Mesothelial cell of epicardium (in vitro differentiated cells): Measurements from ENCODE around the gene RALGPS2. TPM values are rescaled to one million over a fixed set of nuclear protein-coding genes. Genes with fewer than 3 reads are reported as not detected.

Experiments used
- DNase-seq, 2 experiments: peaks; one replicate each; pipeline ENCODE4 v3.0.0; 2021; ENCODE audit warnings: low spot score in 2 of 2; ENCODE audit not compliant: unreplicated experiment in 2 of 2
- H3K27ac Mint-ChIP-seq: 2 replicates; pipeline ENCODE4 v1.8.0; 2021; ENCODE audit warnings: mixed read lengths
- H3K27me3 Mint-ChIP-seq: 2 replicates; pipeline ENCODE4 v1.8.0; 2021; ENCODE audit warnings: low read depth, mixed read lengths
- H3K36me3 Mint-ChIP-seq: 2 replicates; pipeline ENCODE4 v1.8.0; 2021; ENCODE audit warnings: mixed read lengths
- H3K4me1 Mint-ChIP-seq: 2 replicates; pipeline ENCODE4 v1.8.0; 2021; ENCODE audit warnings: mixed read lengths
- H3K4me3 Mint-ChIP-seq: 2 replicates; pipeline ENCODE4 v1.8.0; 2021; ENCODE audit warnings: mild to moderate bottlenecking, moderate library complexity, mixed read lengths
- H3K9me3 Mint-ChIP-seq: 2 replicates; pipeline ENCODE4 v1.8.0; 2021; ENCODE audit warnings: mixed read lengths
- total RNA-seq: library from RNA; stranded (reverse); gene quantifications from 3 replicates; pipeline ENCODE4 v1.2.1, GENCODE V29; 2021
- TF ChIP-seq, protein P1 (sequence below): fragments of 200-600 bp; sonication (generic); IDR thresholded peaks from one replicate; pipeline ENCODE4 v1.5.0; 2021; ENCODE audit warnings: antibody characterized with exemption; ENCODE audit not compliant: unreplicated experiment

The RALGPS2 gene
- total RNA-seq, 1 donor from 2014 or later: 50.9 TPM

DNA sequence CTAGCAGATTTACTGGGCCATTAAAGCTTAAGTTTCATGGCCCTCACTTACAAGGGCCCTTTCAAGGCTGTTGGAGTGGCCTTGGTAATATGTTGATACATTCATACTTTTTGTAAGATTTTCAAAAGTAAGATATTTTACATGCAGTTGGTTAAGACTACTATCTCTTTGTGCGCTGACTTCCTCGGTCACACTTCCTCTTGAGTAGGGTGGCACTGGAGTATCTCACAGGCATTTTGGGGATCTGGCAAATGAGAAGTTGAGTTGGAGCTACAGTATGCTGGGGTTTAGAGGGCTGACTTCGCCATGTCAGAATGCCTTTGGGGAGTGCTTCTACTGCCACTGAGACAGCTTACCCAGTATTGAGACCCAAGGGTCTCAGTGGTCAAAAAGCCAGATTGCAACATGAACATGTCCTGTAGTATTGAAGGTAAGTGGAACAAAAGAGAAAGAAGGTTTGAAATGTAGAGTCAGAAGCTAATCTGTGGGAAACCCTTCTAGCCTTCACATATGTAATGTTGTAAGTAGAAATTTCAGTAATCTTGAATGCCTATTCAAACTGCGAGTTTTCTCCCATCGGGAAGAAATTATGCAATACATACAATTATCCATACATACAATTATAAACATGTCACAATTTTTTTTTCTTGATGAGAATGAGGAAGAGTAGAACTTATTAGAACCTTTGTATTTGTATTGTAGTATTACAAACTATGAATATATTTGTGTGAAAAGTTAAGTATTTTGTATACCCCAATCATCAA lies 32.3 kb upstream of the RALGPS2 start:
- TF ChIP-seq, protein P1, sequence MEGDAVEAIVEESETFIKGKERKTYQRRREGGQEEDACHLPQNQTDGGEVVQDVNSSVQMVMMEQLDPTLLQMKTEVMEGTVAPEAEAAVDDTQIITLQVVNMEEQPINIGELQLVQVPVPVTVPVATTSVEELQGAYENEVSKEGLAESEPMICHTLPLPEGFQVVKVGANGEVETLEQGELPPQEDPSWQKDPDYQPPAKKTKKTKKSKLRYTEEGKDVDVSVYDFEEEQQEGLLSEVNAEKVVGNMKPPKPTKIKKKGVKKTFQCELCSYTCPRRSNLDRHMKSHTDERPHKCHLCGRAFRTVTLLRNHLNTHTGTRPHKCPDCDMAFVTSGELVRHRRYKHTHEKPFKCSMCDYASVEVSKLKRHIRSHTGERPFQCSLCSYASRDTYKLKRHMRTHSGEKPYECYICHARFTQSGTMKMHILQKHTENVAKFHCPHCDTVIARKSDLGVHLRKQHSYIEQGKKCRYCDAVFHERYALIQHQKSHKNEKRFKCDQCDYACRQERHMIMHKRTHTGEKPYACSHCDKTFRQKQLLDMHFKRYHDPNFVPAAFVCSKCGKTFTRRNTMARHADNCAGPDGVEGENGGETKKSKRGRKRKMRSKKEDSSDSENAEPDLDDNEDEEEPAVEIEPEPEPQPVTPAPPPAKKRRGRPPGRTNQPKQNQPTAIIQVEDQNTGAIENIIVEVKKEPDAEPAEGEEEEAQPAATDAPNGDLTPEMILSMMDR: no peak
- H3K4me3 Mint-ChIP-seq: no peak overlapping the region
- peaks cover 7% of the 10 kb centered on the region for H3K9me3 Mint-ChIP-seq
- H3K27me3 Mint-ChIP-seq: no peaks in the 10 kb centered on the region
- H3K36me3 Mint-ChIP-seq: no peaks in the 10 kb centered on the region
- DNase-seq: no peak
- no peaks in the 10 kb centered on the region for H3K4me1 Mint-ChIP-seq
- H3K27ac Mint-ChIP-seq: no peak overlapping the region

- peaks cover 7% of the 10 kb centered on the region for H3K9me3 Mint-ChIP-seq
- no peaks in the 10 kb centered on the region for H3K36me3 Mint-ChIP-seq
- H3K27ac Mint-ChIP-seq: no peak overlapping the region
- H3K4me3 Mint-ChIP-seq: no peak overlapping the region
- H3K27me3 Mint-ChIP-seq: no peaks in the 10 kb centered on the region
- H3K4me1 Mint-ChIP-seq: no peaks in the 10 kb centered on the region
- TF ChIP-seq, protein P1: no peak
- no peak for DNase-seq
Measured at GRCh38 chr1:178693366-178693765, 31.7 kb upstream of the RALGPS2 start.

- Mint-ChIP-seq H3K27ac (no peak overlapping the region), H3K36me3 (no peaks in the 10 kb centered on the region), H3K27me3 (no peaks in the 10 kb centered on the region), H3K4me1 (no peaks in the 10 kb centered on the region), H3K9me3 (peaks cover 7% of the 10 kb centered on the region), H3K4me3 (no peak overlapping the region)
- TF ChIP-seq, protein P1: no peak
- no peak for DNase-seq
Measured at GRCh38 chr1:178694923-178695525, 30.0 kb upstream of the RALGPS2 start.

DNA sequence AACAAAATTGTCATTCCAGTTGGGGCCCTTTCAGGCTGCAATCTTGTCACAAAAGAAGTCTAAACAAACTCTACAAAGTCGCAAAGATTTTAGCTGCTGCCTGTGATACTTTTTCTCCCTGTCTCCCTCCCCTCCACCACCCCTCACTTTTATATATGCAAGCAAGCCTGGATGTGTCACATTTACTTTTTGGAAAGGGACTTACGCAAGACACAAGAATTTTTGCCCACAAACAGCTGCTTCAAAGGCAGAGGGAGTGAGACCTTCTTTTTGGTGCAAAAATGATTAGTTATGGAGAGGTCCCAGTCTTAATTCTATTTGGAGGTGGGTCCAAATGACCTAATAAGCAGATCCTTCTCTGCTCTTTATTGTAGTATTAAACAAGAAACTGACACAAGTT lies 22.9 kb upstream of the RALGPS2 start:
- no peaks in the 10 kb centered on the region for H3K27me3 Mint-ChIP-seq
- H3K4me3 Mint-ChIP-seq: no peak overlapping the region
- TF ChIP-seq, protein P1: no peak
- no peaks in the 10 kb centered on the region for H3K36me3 Mint-ChIP-seq
- peaks cover 14% of the 10 kb centered on the region for H3K4me1 Mint-ChIP-seq
- H3K27ac Mint-ChIP-seq: no peak overlapping the region
- no peak for DNase-seq
- H3K9me3 Mint-ChIP-seq: peaks cover under 1% of the 10 kb centered on the region

GRCh38 chr1:178704833-178705232 lies 20.2 kb upstream of the RALGPS2 start:
- no peaks in the 10 kb centered on the region for H3K27me3 Mint-ChIP-seq
- TF ChIP-seq, protein P1: no peak
- no peaks in the 10 kb centered on the region for H3K36me3 Mint-ChIP-seq
- no peak overlapping the region for H3K27ac Mint-ChIP-seq
- no peak for DNase-seq
- H3K4me3 Mint-ChIP-seq: no peak overlapping the region
- no peaks in the 10 kb centered on the region for H3K9me3 Mint-ChIP-seq
- peaks cover 14% of the 10 kb centered on the region for H3K4me1 Mint-ChIP-seq
